Medulla oblongata (tissue), 1 donor: ENCODE results near the gene TMX4.

ENCODE experiments used
- DNase-seq: peaks from one replicate; pipeline ENCODE4 v3.0.0-alpha.2; 2015; ENCODE audit errors: extremely low spot score

The TMX4 gene

GRCh38 chr20:8018958-8019245 lies 659 bp downstream of the TMX4 start:
- peak; percentile 79 for DNase-seq

GRCh38 chr20:8012724-8013123 lies 6.8 kb downstream of the TMX4 start:
- no peak for DNase-seq

GRCh38 chr20:8008733-8009132 lies 10.8 kb downstream of the TMX4 start:
- DNase-seq, result no peak

GRCh38 chr20:8007490-8007889 lies 12.1 kb downstream of the TMX4 start:
- DNase-seq, result no peak

- no peak for DNase-seq
These were observed 13.8 kb downstream of the TMX4 start for GRCh38 chr20:8005575-8006366.

GRCh38 chr20:8005033-8005432 lies 14.5 kb downstream of the TMX4 start:
- no peak for DNase-seq

- DNase-seq, result no peak
These were observed 17.5 kb downstream of the TMX4 start for GRCh38 chr20:8002056-8002455.

GRCh38 chr20:8000796-8001195 lies 18.8 kb downstream of the TMX4 start:
- no peak for DNase-seq

GRCh38 chr20:7996898-7997297 lies 22.7 kb downstream of the TMX4 start:
- DNase-seq, result no peak

- no peak for DNase-seq
These were observed 24.8 kb downstream of the TMX4 start for GRCh38 chr20:7994809-7995208.

GRCh38 chr20:7993703-7994102 lies 25.9 kb downstream of the TMX4 start:
- no peak for DNase-seq

- DNase-seq, result no peak
These were observed 26.3 kb downstream of the TMX4 start for GRCh38 chr20:7993238-7993637.

- no peak for DNase-seq
These were observed 29.2 kb downstream of the TMX4 start for GRCh38 chr20:7990385-7990784.

GRCh38 chr20:7989379-7989778 lies 30.2 kb downstream of the TMX4 start:
- DNase-seq, result no peak

- no peak for DNase-seq
These were observed 33.6 kb downstream of the TMX4 start for GRCh38 chr20:7985916-7986315.

GRCh38 chr20:7984192-7984591 lies 35.4 kb downstream of the TMX4 start:
- no peak for DNase-seq

GRCh38 chr20:7981374-7981773 lies 38.2 kb downstream of the TMX4 start:
- DNase-seq, result no peak

- DNase-seq, result peak; percentile 60
These were observed 39.1 kb downstream of the TMX4 start for GRCh38 chr20:7980332-7981046.

- no peak for DNase-seq
These were observed 41.9 kb downstream of the TMX4 start for GRCh38 chr20:7977709-7978108.

- no peak for DNase-seq
These were observed 43.6 kb downstream of the TMX4 start for GRCh38 chr20:7975851-7976414.

GRCh38 chr20:7974785-7975435 lies 44.7 kb downstream of the TMX4 start:
- DNase-seq, result no peak

GRCh38 chr20:7971536-7972280 lies 47.9 kb downstream of the TMX4 start:
- no peak for DNase-seq
